Activated CD8-positive, alpha-beta memory T cell treated with anti-CD3 and anti-CD28 coated beads, Interleukin-2, amount 10 ng/mL, durations not matched to agents 7 days and 5 days (primary cell): ENCODE measurements around the gene MYL4. TPM values are rescaled to one million over a fixed set of nuclear protein-coding genes. Genes with fewer than 3 reads are reported as not detected.
"Not testable (repeated sequence)": the region's sequence is repeated elsewhere in the genome, so short reads cannot be mapped to it uniquely, and the experiment has no call there.

Experiments used
- ATAC-seq: fragments of 150-1000 bp; cut with Tn5 transposase; one replicate; pipeline ENCODE4 v1.10.0; 2021; ENCODE audit warnings: moderate library complexity
- CTCF ChIA-PET: fragments of 350-600 bp; sonication (Branson Sonifier 250); formaldehyde crosslinking; loops from one replicate; lab custom pipeline; 2021; ENCODE audit warnings: antibody characterized with exemption; lab: Charles Lee
- DNase-seq: peaks from one replicate; pipeline ENCODE4 v3.0.0-alpha.2; 2020
- H3K27ac Mint-ChIP-seq: one replicate; pipeline ENCODE4 v1.8.0; 2021; ENCODE audit warnings: mild to moderate bottlenecking, mixed read lengths
- H3K27me3 Mint-ChIP-seq: one replicate; pipeline ENCODE4 v1.8.0; 2021; ENCODE audit warnings: mixed read lengths
- H3K36me3 Mint-ChIP-seq: one replicate; pipeline ENCODE4 v1.8.0; 2021; ENCODE audit warnings: mild to moderate bottlenecking, mixed read lengths
- H3K4me1 Mint-ChIP-seq: one replicate; pipeline ENCODE4 v1.8.0; 2021; ENCODE audit warnings: mixed read lengths
- H3K4me3 Mint-ChIP-seq: one replicate; pipeline ENCODE4 v1.8.0; 2021; ENCODE audit warnings: mild to moderate bottlenecking, moderate library complexity, mixed read lengths
- H3K9me3 Mint-ChIP-seq: one replicate; pipeline ENCODE4 v1.8.0; 2022; ENCODE audit warnings: low read depth, mixed read lengths
- total RNA-seq, 2 experiments: library from RNA; stranded (reverse); gene quantifications; one replicate each; pipeline ENCODE4 v1.2.3, GENCODE V29; 2021

Gene MYL4
- total RNA-seq, 2 experiments from 2014 or later, result 0.82 TPM; not detected in 1

GRCh38 chr17:47201166-47201565, 8.0 kb upstream of the MYL4 start:
- Mint-ChIP-seq H3K9me3 (no peaks in the 10 kb centered on the region), H3K27ac (no peak overlapping the region), H3K36me3 (no peaks in the 10 kb centered on the region), H3K27me3 (peaks cover 4% of the 10 kb centered on the region), H3K4me3 (no peak overlapping the region), H3K4me1 (peaks cover 43% of the 10 kb centered on the region)
- CTCF ChIA-PET, result interaction anchor here (1.0 to 6.8 kb wide), 3 partner anchors 11 to 29 kb away, joined by 3 to 45 read pairs (median 9); partner anchors contain the start of gene CDC27
- DNase-seq (no peak), ATAC-seq (no peak)

DNA sequence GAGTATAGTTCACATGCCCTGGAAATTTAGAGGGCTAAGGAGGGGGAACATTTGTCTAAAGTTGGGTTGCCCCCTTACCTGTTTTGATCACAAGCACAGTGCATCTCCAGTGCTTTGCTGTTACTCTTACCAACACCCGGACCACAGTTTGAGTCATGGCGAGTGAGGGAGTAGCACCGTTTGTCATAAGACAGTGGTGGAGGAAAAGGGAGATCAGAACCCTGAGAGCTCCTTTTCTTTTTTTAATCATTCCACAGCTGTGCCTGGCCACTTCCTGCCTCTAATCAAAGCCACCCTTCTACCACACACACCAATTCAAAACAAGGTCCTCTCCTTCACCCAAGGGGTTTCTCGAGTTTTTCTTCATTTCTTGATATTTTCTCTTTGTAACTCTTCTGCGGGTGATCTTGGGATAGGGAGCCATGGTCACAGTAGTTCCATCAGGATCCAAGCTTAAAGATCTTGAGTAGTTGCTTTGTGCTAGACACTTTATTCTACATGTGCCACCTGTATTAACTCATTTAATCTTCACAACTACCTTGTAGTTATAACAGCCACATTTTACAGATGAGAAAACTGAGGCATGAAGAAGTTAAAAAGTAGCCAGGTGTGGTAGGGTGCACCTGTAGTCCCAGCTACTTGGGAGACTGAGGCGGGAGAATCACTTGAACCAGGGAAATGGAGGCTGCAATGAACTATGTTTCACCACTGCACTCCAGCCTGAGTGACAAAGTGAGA, 5.0 kb upstream of the MYL4 start:
- CTCF ChIA-PET, result interaction anchor here (0.9 to 6.8 kb wide), 5 partner anchors 11 to 36 kb away, joined by 3 to 45 read pairs (median 4); partner anchors contain the start of gene CDC27
- no peaks in the 10 kb centered on the region for H3K36me3 Mint-ChIP-seq
- peak; percentile 66 for ATAC-seq
- peaks cover 61% of the 10 kb centered on the region for H3K4me1 Mint-ChIP-seq
- peak overlapping the region; percentile 72 for H3K4me3 Mint-ChIP-seq
- H3K27me3 Mint-ChIP-seq, result no peaks in the 10 kb centered on the region
- H3K27ac Mint-ChIP-seq, result peak overlapping the region; percentile 99
- H3K9me3 Mint-ChIP-seq, result no peaks in the 10 kb centered on the region
- peak; percentile 89 for DNase-seq

- Mint-ChIP-seq H3K36me3 (no peaks in the 10 kb centered on the region), H3K27me3 (no peaks in the 10 kb centered on the region), H3K27ac (peak overlapping the region; percentile 99), H3K4me1 (peaks cover 58% of the 10 kb centered on the region), H3K9me3 (no peaks in the 10 kb centered on the region), H3K4me3 (peak overlapping the region; percentile 72)
- CTCF ChIA-PET, result interaction anchor here (0.9 to 6.8 kb wide), 6 partner anchors 11 to 445 kb away, joined by 3 to 45 read pairs (median 4); partner anchors contain the start of genes CDC27 and KPNB1
- peak; percentile 71 for DNase-seq
- ATAC-seq, result peak; percentile 72
Measured at GRCh38 chr17:47204722-47205418, 4.3 kb upstream of the MYL4 start.

DNA sequence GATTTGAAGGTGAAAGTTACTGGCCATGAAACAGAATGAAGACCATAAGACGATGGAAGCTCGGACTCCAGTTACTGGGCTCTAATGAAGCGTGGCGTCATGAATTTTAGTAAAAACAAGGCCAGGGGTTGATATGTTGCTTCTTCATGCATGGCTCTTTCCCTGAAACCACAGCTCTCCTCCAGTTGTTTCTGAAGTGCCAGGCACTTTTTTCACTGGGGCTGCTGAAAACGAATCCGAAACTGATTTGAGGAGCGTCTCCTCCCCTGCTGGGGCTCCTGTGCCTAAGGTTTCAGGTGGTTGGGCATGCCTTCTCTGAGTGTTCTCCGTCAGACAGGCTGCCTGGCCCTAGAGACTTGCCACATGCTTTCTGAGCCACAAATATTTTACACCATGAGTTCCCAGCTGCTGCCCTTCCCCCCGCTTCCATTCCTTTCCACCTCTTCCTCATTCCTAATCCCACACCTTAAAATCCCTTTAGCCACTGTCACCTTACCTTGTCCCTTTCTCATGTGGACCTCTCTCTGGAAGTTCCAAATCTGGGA, 3.7 kb upstream of the MYL4 start:
- ATAC-seq, result peak; percentile 77

DNA sequence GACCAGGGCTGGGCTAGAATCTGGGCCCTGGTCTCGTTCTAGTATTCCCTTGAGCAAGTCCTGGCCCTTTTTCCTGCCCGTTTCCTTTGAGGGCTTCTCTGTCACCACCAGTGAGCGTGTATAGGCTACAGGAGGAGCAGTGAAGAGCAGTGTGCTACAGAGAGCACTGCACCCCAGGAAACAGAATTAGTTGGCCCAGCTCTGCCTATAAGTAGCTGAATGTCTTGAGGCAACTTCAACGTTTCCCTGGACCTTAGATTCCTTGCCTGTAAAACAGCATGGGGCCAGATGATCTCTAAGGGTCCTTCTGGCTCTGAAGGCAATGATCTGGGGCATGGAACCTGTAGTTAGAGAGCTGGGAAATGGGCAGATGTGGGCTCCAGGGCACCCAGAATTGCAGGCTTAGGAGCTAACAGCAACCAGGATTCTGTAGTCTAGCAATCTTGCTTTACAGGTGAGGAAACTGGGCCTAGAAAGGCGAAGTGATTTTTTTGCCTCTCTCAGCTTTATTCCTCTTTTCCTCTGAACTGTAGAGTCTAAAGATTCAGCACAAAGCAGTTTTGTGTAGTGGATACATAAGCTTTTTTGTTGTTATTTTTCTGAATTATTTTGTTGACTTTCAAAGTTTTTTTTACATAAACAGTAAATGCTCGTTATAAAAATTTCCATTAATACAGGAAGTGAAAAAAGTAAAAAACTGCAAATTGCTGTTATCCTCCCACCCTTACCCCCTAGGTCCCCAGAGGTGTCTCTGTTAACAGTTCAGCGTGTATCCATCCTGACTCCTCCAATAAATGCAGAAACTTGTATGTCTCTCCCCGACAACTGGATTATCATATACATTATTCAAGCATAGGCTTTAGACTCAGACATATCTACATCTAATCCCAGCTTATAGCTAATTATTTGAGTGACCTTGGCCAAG, 1.7 kb upstream of the MYL4 start:
- DNase-seq, result no peak
- H3K4me3 Mint-ChIP-seq, result no peak overlapping the region
- H3K27ac Mint-ChIP-seq, result no peak overlapping the region
- peaks cover 2% of the 10 kb centered on the region for H3K27me3 Mint-ChIP-seq
- no peaks in the 10 kb centered on the region for H3K9me3 Mint-ChIP-seq
- no peaks in the 10 kb centered on the region for H3K36me3 Mint-ChIP-seq
- H3K4me1 Mint-ChIP-seq, result peaks cover 48% of the 10 kb centered on the region
- no peak for ATAC-seq
- CTCF ChIA-PET, result interaction anchor here (0.9 to 6.8 kb wide), 4 partner anchors 11 to 23 kb away, joined by 3 to 45 read pairs (median 12); partner anchors contain the start of gene CDC27

More for the DNA sequence above, 3.7 kb upstream of the MYL4 start:
- no peaks in the 10 kb centered on the region for H3K36me3 Mint-ChIP-seq
- H3K4me3 Mint-ChIP-seq, result peak overlapping the region; percentile 72
- CTCF ChIA-PET, result interaction anchor here (1.0 to 6.8 kb wide), 6 partner anchors 13 to 444 kb away, joined by 3 to 45 read pairs (median 11); partner anchors contain the start of genes CDC27 and KPNB1
- H3K9me3 Mint-ChIP-seq, result no peaks in the 10 kb centered on the region
- peak overlapping the region; percentile 99 for H3K27ac Mint-ChIP-seq
- no peaks in the 10 kb centered on the region for H3K27me3 Mint-ChIP-seq
- peaks cover 52% of the 10 kb centered on the region for H3K4me1 Mint-ChIP-seq
- DNase-seq, result peak; percentile 88

DNA sequence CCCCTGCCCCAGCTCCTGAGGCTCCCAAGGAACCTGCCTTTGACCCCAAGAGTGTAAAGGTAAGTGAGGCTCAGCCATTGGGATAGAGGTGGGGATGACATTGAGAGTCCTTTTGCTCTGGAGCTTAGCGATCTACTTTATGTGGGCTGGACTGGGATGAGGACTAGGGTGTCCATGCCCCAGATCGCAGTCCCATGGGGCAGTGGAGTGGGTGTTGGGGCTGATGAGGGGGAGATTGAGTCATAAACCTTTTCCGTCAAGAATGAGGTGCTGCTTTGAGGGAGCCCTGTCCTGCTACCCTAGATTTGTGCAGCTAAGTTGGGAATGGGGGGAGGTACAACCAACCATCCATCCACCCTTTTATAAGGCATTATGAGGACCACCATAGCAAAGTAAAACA, 351 bp downstream of the MYL4 start:
- H3K4me1 Mint-ChIP-seq, result peaks cover 34% of the 10 kb centered on the region
- no peaks in the 10 kb centered on the region for H3K36me3 Mint-ChIP-seq
- no peaks in the 10 kb centered on the region for H3K9me3 Mint-ChIP-seq
- H3K27me3 Mint-ChIP-seq, result peaks cover 5% of the 10 kb centered on the region
- no peak for ATAC-seq
- no peak overlapping the region for H3K27ac Mint-ChIP-seq
- CTCF ChIA-PET, result interaction anchor here (1.1 to 3.8 kb wide), 4 partner anchors 9 to 20 kb away, joined by 3 to 18 read pairs (median 3); no protein-coding TSS in a partner anchor
- H3K4me3 Mint-ChIP-seq, result no peak overlapping the region
- no peak for DNase-seq

DNA sequence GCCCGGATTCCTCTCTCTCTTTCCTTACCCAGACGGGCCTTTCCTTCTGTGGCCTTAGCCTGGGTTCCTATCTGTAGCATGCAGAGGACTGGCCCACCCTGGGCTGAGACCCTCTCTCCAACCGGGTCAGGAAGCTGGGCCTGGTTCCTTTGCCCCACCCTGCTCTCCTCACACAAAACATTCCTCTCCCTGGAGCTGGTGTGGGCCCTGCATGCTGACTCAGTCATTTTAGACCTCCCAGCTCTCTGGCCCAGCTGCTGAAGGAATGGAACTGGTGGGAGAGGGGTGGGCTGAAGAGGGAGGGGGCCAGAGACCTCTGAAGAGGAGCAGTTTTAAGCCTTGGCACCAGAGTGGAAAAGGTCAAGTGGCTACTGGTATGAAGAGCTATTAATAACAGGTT, 957 bp downstream of the MYL4 start:
- H3K27me3 Mint-ChIP-seq, result peaks cover 5% of the 10 kb centered on the region
- no peaks in the 10 kb centered on the region for H3K9me3 Mint-ChIP-seq
- H3K27ac Mint-ChIP-seq, result no peak overlapping the region
- no peaks in the 10 kb centered on the region for H3K36me3 Mint-ChIP-seq
- peaks cover 32% of the 10 kb centered on the region for H3K4me1 Mint-ChIP-seq
- DNase-seq, result no peak
- CTCF ChIA-PET, result interaction anchor here (1.1 to 1.2 kb wide), 2 partner anchors 15 to 19 kb away, joined by 3 read pairs; no protein-coding TSS in a partner anchor
- no peak overlapping the region for H3K4me3 Mint-ChIP-seq
- ATAC-seq, result no peak

- no peak for ATAC-seq
- H3K27me3 Mint-ChIP-seq, result peaks cover 5% of the 10 kb centered on the region
- DNase-seq, result no peak
- H3K4me3 Mint-ChIP-seq, result no peak overlapping the region
- no peaks in the 10 kb centered on the region for H3K9me3 Mint-ChIP-seq
- peaks cover 30% of the 10 kb centered on the region for H3K4me1 Mint-ChIP-seq
- CTCF ChIA-PET, result interaction anchor here (1.1 kb wide), 1 partner anchor 16 kb away, joined by 3 read pairs; no protein-coding TSS in a partner anchor
- H3K36me3 Mint-ChIP-seq, result no peaks in the 10 kb centered on the region
- H3K27ac Mint-ChIP-seq, result no peak overlapping the region
Measured at GRCh38 chr17:47210779-47211178, 1.6 kb downstream of the MYL4 start.

DNA sequence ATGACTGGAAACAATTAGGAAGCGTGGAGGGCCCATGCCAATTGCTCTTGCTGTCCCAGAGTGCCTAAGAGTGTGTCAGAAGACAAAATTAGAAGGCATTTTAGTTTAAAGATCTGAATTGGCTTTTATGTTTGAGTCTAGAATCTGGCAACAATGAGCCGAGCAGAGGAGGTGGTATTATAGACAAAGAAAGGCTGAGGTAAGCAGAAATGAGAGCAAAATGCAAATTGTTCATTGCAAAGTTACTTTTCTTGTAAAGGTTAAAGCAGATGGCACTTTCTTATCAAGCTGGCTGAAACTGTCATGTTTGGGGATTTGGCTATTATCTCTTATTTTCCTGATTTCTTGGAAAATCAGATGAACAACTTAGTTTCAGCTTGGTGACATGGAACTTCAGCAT, 3.3 kb downstream of the MYL4 start:
- Mint-ChIP-seq H3K27me3 (peaks cover 5% of the 10 kb centered on the region), H3K4me3 (no peak overlapping the region), H3K27ac (no peak overlapping the region), H3K9me3 (no peaks in the 10 kb centered on the region), H3K4me1 (peaks cover 28% of the 10 kb centered on the region), H3K36me3 (no peaks in the 10 kb centered on the region)
- no peak for ATAC-seq
- DNase-seq, result no peak
- CTCF ChIA-PET, result no interaction called here

GRCh38 chr17:47213540-47213939, 4.4 kb downstream of the MYL4 start:
- peaks cover 5% of the 10 kb centered on the region for H3K27me3 Mint-ChIP-seq
- H3K27ac Mint-ChIP-seq, result no peak overlapping the region
- peaks cover 30% of the 10 kb centered on the region for H3K4me1 Mint-ChIP-seq
- no peak for ATAC-seq
- no peaks in the 10 kb centered on the region for H3K36me3 Mint-ChIP-seq
- H3K9me3 Mint-ChIP-seq, result no peaks in the 10 kb centered on the region
- H3K4me3 Mint-ChIP-seq, result no peak overlapping the region
- CTCF ChIA-PET, result no interaction called here
- no peak for DNase-seq

DNA sequence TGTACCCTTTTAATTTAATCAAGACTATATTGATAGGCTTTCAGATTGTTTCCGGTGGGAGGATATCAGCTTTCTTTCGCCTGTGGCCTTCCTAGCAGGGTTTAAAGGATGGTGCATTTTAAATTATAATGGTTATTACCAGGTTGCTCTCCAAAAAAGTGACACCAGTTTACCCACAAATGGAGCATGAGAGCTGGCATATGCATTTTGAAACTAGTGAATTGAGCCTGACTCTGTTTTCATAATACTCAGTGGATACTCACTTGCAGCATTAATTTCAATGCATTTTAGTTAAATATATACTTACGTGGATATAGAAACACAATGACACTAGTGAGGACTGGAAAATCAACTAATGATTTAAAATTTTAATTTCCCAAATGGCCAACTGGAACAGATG, 5.8 kb downstream of the MYL4 start:
- H3K27ac Mint-ChIP-seq, result no peak overlapping the region
- CTCF ChIA-PET, result interaction anchor here (1.1 kb wide), 1 partner anchor 11 kb away, joined by 3 read pairs; no protein-coding TSS in a partner anchor
- no peak for ATAC-seq
- H3K27me3 Mint-ChIP-seq, result peaks cover 5% of the 10 kb centered on the region
- H3K4me1 Mint-ChIP-seq, result peaks cover 42% of the 10 kb centered on the region
- no peaks in the 10 kb centered on the region for H3K36me3 Mint-ChIP-seq
- H3K9me3 Mint-ChIP-seq, result no peaks in the 10 kb centered on the region
- H3K4me3 Mint-ChIP-seq, result no peak overlapping the region
- no peak for DNase-seq

DNA sequence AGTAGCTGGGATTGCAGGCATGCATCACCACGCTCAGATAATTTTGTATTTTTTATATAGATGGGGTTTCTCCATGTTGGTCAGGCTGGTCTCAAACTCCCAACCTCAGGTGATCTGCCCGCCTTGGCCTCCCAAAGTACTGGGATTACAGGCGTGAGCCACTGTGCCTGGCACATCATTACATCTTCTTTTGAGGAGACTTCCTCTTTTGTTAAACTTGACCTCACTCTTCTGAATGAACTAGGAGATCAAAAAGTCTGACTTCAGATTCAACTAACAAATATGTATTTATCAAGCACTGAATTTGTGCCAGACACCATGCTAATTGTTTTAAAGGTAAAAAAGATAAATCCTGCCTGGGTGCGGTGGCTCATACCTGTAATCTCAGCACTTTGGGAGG, 7.7 kb downstream of the MYL4 start:
- H3K27me3 Mint-ChIP-seq, H3K36me3 Mint-ChIP-seq, H3K4me3 Mint-ChIP-seq, ATAC-seq, H3K9me3 Mint-ChIP-seq, DNase-seq: not testable (repeated sequence)
- CTCF ChIA-PET, result interaction anchor here (0.9 to 4.2 kb wide), 2 partner anchors 9 to 17 kb away, joined by 3 to 18 read pairs; partner anchors contain the start of gene MYL4
- Mint-ChIP-seq H3K27ac (peak overlapping the region; percentile 78), H3K4me1 (peaks cover 59% of the 10 kb centered on the region)
